Inflammatory macrophage treated with lipopolysaccharide for 1 hour (primary cell): ENCODE measurements around the gene VPS11.
A peak's percentile ranks its signal among the peaks of the same experiment; 100 is the strongest.
"Not testable (repeated sequence)": the region's sequence is repeated elsewhere in the genome, so short reads cannot be mapped to it uniquely, and the experiment has no call there.

ENCODE experiments used
- DNase-seq, 2 donors: peaks; one replicate each; pipeline ENCODE4 v3.0.0-alpha.2; 2020 to 2022

VPS11 gene

DNA sequence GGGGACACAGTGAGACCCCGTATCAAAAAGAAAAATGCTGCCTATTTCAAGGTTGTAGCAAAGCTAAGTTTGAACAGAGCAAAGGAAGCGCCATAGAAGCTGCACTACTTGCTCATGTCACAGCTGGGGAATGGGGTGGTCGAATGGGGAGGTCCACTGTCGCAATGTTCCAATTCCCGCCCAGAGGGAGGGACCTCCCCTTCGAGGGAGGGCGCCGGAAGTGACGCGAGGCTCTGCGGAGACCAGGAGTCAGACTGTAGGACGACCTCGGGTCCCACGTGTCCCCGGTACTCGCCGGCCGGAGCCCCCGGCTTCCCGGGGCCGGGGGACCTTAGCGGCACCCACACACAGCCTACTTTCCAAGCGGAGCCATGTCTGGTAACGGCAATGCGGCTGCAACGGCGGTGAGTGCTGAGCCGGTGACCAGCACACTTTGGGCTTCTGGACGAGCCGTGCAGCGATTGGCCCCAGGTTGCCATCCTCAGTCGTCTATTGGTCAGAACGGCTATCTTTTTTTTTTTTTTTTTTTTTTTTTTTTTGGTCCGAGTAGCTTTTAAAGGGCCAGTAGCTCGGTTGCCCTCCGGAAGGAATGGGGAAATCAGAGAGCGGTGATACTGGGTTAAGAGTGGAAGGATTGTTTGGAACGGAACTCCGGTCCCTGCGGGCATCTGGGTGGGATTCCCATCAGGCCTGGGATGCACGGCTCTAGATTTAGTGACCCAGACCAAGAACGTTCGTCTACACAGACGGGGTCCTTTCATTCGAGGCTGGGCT, 17.2 kb downstream of the VPS11 start, which contains the start of gene HMBS:
Gene HMBS, plus strand, starts transcription at position 219 of the 774 bp plus-strand sequence. Its CDS starts 153 bp downstream, at position 372.
- DNase-seq = peak; percentile 94

DNA sequence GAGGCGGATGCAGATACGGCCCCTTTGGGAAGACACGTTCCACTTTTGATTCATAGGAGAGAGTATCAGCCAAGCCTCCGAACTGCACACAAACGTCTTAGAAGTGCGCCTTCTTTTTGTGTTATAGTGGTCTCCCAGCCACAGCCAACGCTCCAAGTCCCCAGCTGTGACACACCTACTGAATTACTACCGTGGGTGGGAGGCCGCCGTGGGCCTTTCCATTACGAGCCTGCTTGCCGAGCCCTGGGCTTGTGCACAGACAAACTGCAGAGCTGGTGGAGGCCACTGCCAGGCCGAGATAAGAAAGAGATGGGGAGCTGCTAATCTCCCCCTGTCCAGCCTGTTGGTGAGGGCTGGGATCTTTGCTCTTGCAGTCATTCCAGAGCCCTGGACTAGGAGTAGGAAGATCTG, 17.8 kb downstream of the VPS11 start:
- DNase-seq = peak in 1 of 2 donors; percentile 26

DNA sequence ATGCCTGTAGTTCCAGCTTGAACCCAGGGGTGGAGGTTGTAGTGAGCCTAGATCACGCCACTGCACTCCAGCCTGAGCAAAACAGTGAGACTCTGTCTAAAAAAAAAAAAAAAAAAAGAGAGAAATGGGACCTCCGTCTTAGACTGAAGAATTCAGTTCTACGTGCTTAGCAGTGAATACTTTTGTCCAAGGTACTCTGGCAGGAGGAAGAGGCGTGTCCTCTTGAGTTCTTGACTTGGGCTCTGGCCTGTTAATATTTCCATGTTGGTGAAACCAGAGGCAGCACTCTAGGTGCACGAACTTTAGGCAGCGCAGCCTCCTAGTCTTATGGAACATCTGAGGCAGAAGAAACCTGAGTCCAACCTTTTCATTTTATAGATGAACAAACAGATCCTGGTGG, 19.5 kb downstream of the VPS11 start:
- no peak for DNase-seq

DNA sequence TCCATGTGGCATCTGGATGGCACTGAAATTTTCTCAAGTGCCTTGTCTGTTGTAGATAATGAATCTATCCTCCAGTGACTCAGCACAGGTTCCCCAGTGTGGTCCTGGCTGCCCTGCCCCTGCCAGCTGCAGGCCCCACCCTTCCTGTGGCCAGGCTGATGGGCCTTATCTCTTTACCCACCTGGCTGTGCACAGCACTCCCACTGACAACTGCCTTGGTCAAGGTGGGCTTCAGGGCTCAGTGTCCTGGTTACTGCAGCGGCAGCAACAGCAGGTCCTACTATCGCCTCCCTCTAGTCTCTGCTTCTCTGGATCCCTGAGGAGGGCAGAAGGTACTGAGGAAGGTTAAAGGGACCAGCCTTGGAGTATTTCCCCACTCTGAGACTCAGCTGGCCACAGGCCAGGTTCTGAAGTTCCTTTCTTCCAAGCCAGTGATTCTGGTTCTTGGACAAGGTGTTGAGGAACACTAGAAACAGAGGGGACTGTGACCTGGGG, 20.2 kb downstream of the VPS11 start:
- DNase-seq = no peak

DNA sequence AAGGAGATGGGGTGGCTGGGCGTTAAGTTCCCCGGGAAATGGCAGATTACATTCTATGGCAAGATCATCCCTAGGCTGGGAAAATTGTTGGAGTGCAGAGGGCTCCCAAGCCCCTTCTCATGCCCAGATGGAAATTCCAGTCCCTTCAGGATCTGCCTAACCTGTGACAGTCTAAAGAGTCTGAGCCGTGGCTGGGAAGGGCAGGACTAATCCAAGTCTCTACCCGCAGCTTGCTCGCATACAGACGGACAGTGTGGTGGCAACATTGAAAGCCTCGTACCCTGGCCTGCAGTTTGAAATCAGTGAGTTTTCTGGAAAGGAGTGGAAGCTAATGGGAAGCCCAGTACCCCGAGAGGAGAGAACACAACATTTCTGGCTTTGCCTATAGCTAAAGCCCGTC, 20.8 kb downstream of the VPS11 start:
- no peak for DNase-seq

DNA sequence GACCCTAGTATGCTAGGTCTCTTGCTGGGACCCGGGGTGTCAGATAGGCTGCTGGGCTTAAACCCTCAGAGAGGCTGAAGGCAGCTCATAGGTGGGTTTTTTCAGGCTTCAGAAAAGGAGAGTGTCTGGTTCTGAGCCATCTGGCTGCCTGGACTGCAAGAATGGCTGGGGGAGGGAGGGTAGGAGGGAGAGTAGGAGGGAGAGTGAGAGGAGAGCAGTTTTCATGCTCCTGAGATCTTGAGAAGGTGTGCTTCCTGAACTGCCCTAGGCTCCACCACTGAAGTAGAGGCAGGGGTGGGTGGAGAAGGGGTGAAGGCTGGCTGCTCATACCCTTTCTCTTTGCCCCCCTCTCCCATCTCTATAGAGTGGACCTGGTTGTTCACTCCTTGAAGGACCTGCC, 21.7 kb downstream of the VPS11 start:
- DNase-seq = no peak

DNA sequence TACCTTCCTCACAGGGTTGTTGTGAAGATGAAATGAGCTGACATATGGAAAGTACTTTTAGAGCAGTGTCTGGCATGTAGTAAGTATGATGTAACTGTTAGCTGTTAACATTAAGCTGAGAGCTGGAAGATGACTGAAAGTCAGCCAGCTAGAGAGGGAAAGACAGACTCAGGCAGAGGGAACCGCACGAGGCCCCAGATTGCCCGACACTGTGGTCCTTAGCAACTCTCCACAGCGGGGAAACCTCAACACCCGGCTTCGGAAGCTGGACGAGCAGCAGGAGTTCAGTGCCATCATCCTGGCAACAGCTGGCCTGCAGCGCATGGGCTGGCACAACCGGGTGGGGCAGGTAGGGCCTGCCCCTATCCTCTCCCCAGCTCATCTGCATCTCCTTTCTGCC, 23.6 kb downstream of the VPS11 start:
- no peak for DNase-seq

DNA sequence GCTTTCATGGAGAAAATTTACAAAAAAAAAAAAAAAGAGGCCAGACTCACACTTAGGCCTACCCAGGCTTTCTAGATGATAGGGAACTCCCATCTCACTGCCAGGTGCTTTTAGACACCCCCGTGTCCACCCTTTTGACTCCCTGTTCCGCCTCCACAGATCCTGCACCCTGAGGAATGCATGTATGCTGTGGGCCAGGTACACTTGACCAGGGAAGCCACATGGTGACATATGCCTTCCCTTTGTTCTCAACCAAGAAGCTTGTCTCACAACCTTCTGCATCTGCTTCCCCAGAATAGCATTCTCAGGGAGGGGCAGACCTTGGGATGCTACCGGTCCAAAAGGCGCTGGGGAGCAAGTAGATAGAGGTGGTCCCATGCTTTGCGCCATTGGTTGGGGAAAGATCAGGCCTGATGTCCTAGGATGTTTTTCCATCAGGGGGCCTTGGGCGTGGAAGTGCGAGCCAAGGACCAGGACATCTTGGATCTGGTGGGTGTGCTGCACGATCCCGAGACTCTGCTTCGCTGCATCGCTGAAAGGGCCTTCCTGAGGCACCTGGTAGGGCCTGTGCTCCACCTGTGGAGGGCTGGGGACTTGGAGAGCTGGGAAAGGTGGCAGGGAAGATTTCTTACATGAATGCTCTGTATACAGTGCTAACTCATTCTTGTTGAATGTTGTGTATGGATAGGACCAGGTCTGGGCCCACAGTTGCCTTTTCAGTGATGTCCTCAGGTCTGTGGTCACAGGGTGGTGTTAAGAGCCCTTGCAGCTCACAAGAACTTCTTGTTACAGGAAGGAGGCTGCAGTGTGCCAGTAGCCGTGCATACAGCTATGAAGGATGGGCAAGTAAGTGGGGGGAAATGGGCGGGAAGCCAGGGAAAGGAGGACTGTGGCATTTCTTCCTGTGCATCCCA, 24.6 kb downstream of the VPS11 start:
- no peak for DNase-seq

DNA sequence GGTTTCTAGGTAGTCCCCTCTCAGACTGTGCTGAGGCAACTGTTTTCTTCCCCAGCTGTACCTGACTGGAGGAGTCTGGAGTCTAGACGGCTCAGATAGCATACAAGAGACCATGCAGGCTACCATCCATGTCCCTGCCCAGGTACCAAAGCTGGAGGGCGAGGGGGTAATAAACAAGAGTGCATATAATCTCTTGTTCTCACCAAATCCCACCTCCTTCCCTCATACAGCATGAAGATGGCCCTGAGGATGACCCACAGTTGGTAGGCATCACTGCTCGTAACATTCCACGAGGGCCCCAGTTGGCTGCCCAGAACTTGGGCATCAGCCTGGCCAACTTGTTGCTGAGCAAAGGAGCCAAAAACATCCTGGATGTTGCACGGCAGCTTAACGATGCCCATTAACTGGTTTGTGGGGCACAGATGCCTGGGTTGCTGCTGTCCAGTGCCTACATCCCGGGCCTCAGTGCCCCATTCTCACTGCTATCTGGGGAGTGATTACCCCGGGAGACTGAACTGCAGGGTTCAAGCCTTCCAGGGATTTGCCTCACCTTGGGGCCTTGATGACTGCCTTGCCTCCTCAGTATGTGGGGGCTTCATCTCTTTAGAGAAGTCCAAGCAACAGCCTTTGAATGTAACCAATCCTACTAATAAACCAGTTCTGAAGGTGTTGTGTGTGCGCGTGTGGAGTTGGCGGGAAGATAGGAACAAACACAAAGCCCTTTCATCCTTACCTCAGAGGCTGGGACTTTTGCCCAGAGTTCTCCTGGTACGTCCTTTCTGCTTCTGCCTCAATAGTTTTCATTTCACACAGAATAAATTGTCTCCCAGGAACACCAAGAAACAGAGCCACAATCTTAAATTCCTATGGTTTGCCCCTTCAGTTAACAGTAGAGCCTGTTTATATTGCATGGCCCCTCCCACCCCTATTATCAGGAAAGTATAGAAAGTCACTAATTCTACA, 25.5 kb downstream of the VPS11 start:
- DNase-seq = no peak

DNA sequence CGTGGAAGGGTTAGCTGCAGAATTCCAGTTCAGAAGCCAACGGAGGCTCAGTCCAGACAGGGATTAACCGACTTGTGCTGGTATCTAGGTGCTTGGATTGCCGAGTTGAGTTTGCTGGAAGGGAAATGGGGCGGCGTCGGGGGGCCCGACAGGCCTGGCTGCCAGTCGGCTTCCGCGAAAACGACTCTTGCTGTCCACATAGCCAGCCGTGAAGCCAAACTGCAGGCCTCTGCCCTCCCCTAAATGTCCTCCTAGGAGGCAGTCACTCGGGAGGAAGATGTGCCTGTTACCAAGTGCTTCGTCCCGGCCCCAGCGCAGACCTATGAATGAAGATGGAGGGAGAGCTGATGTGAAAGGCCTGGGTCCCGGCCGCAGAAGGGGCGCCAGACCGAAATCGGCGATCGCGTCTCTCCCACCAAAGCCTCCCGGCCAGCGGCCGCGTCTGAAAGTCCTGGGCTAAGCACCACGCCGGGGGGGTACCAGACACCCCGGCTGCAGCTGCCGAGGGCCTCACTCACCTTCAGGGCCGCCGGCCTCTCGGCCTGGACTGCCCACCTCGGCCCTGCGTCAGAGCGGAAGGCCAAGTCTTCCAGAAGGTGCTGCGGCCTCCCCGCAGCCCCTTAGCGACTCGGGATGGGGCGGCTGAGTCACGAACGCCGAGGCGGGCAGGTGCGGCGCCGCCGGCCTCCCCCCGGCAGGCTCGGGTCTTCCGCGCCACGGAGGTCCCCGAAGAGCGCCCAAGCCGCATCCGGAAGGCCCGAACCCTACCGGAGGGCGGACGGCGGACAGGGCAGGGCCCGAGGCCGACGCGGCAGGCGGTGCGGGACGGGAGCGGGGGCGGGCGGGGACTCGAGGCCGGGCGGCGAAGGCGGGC, 26.6 kb downstream of the VPS11 start:
- peak in 1 of 2 donors; percentile 17 for DNase-seq

DNA sequence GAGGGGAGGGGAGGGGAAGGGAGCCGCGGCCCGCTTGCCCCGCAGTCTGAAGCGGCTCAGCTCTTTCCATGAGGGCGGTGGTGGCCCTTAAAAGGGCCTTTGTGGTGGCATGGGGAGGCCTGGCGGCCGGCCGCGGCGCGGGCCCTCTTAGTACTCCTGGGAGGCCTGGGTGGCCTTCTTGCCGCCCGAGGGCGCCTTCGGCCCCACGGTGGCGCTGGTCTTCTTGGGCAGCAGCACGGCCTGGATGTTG, 27.1 kb downstream of the VPS11 start:
- DNase-seq = peak; percentile 74 to 78

DNA sequence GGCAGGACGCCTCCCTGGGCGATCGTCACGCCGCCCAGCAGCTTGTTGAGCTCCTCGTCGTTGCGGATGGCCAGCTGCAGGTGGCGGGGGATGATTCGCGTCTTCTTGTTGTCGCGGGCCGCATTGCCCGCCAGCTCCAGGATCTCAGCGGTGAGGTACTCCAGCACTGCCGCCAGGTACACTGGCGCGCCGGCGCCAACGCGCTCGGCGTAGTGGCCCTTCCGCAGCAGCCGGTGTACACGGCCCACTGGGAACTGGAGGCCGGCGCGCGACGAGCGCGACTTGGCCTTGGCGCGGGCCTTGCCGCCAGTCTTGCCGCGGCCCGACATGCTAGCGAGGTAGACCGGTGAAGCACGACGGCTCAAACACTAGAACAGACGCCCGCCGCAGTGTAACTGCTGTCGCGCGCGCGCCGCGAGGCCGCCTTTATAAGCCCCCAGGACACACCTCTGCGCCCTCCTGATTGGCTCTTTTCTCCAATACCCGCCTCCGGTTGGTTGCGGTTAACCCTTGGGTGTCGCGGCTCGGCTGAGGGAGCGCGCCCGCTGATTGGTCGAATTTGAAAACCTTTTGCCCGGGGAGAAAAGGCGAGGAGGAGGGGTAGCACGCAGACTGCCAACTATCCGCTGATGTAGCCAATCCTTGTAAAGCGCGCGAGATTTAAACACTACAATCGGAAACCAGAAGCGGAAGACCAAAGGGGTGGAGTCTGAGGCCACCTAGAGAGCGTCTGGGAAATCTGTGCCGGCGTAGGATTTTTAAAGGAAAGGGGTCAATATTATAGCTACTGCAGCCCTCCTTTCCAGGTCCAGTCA, 27.7 kb downstream of the VPS11 start:
- DNase-seq = peak; percentile 99 to 100

DNA sequence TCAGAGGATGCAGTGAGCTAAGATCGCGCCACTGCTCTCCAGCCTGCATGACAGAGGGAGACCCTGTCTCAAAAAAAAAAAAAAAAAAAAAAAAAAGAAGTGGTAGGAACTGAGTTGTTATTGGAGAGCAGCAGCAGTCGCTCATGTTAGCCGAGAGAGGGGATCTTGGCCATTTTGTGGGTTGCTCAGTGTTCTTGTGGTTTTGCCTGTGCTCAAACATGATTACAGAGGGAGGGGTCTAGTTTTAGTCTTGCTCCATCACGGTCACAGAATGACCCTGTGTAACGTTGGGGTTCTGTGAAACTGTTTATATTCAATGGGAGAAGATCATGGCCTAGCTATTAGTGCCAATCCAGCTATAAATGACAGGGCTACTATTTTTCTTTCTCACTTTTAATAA, 32.1 kb downstream of the VPS11 start:
- DNase-seq = no peak

DNA sequence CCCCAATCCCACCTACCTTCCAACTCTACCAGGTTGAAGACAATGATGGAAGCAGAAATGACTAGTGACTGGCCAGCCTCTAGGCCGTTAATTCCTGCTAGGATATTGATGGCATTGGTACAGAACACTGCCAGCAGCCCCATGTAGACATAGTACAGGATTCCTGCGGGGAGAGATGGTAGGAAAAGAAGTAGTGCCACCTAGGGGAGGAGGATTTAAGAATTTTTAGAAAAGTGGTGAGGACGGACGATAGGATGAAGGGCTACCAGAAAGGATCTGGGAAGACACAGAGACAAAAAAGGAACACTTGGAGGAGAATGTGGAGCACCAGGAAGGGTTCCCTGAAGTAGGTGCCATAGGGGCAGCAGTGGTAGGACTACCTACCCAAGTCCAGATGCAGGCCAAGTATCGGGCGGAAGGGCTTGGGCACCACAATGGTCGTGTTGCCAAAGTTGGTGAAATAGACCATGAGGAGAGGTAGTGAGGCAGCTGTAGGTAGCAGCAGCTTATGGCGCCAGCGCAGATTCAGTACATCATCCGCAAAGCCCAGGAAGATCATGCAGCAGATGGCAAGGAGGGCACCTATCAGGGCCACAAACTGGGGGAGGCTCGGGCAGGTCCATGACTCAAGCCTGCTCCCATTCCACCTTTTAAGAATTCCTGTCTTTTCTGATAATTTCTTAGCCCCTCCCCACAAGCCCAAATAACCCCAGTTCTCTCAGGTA, 32.8 kb downstream of the VPS11 start:
- peak; percentile 29 to 43 for DNase-seq

DNA sequence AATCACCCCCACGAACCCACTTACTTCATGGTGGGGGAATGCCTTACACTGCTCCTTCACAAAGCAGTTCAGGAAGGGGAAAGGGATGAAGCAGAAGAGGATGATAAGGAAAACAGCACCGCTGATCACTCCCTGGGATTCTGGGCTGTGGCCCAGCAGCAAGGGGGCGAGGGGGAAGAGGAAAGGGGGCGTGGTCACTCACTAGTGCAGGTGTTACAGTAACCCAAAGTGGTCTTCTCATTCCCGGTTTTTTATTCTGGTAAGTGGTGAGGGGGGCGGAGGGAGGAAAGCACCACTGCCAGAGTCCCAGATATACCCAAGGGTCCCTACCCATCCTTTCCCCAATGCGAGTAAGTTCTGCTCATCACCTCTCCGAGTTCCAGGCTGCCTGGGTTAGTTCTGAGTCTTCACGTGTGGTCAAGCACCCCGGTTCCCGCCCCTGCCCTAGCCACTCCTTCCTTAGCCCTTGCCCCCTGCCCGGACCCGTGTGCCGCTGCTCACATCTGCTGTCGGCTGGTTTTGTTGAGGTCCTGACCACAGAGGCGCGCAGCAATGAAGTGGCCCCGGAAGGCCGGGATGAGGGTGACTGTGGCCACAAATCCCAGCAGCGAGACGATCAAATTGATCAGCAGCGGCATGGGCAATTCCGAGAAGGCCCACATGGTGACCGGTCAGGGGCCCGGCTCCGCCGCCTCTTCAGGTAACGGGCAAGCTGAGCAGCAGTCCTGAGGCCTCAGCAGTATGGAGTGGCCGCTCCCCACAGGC, 33.6 kb downstream of the VPS11 start:
- no peak for DNase-seq

DNA sequence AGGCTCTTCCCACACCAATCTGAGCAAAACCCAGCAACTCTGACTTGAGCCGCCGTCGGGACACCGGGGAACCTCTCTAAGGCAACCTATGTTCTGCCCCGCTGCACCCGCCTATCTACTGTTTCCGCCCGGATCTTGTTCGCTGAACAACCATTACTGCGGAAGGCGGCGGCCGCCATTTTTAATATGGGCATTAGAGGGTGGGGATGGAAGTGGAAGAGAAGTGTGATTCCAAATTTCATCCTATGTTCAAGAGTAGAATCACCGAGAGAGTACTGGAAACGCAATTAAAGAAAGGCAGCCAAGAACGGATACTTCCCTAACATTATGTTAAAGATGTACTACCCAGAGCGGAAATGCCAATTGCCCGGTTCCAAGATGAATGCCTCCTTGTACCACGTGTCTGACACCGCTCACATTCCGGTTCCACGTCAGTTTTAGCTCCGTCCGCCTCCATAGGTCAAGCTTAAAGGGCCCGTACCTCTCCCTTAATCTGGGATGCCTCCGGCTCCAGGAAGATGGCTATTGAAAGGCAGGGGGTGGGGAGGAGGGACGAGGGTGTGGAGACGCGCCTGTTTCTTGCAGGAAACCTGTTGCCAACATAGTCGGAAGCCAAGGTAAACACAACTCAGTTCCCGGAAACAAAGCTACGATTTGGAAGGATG, 34.3 kb downstream of the VPS11 start, which contains the start of gene DPAGT1:
Gene DPAGT1, minus strand, starts transcription at position 95 of the 665 bp plus-strand sequence. CDS start 198 bp downstream, outside the sequence.
- peak; percentile 88 to 90 for DNase-seq

DNA sequence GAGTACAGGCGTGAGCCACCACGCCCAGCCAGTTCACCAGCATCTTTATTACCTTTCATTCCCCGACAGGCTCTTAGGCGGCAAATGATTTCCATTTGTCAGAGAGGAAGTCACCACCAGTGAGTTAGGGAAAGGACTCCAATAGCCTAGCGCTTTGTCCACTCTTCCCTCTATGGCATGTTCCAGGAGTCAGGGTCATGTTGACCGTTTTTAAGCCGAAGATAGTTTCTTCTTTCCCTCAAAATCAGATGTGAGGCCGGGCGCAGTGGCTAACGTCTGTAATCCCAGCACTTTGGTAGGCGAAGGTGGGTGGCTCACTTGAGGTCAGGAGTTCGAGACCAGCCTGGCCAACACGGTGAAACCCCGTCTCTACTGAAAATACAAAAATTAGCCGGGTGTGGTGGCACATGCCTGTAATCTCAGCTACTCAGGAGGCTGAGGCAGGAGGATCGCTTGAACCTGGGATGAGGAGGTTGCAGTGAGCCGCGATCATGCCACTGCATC, 35.6 kb downstream of the VPS11 start:
- not testable (repeated sequence) for DNase-seq

DNA sequence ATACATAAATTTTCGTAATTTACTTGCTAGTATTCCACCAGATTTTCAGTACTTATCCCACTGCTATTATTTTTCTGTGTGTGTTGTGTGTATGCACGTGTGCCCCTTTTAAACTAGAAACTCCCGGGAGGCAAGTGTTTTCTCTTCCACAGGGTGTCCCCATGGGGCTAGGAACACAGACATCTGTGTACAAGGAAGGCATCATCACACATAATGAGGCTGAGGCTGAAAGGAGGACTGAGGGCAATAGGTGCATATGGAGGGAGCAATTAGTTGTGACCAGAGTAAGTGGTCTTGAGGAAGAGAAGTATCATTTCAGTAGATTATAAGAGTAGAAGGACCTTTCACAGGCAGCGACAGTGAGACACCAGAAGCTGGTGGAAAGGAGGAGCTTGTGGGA, 36.2 kb downstream of the VPS11 start:
- DNase-seq = no peak
